Duodenal mucosa (tissue), 2 donors: ENCODE measurements around the gene GABRB1.

Experiments used
- H3K27ac ChIP-seq: one replicate; pipeline ENCODE4 v1.7.0; 2013; ENCODE audit warnings: low read depth, low read length
- H3K27me3 ChIP-seq, 2 donors: one replicate each; pipeline ENCODE4 v1.7.0; 2013; ENCODE audit warnings: low read length in 2 of 2, control low read depth in 1 of 2; ENCODE audit not compliant: insufficient read depth in 2 of 2, control insufficient read depth in 1 of 2
- H3K36me3 ChIP-seq, 2 donors: one replicate each; pipeline ENCODE4 v1.7.0; 2013; ENCODE audit warnings: low read length in 2 of 2, control low read depth in 1 of 2; ENCODE audit not compliant: insufficient read depth in 2 of 2, control insufficient read depth in 1 of 2
- H3K4me1 ChIP-seq, 2 donors: one replicate each; pipeline ENCODE4 v1.7.0; 2013; ENCODE audit warnings: low read length in 2 of 2, control low read depth in 1 of 2; ENCODE audit not compliant: insufficient read depth in 2 of 2, control insufficient read depth in 1 of 2
- H3K4me3 ChIP-seq, 2 donors: one replicate each; pipeline ENCODE4 v1.7.0; 2013; ENCODE audit warnings: low read length in 2 of 2, low read depth in 1 of 2
- H3K9ac ChIP-seq, 2 donors: one replicate each; pipeline ENCODE4 v1.7.0; 2013; ENCODE audit warnings: low read length in 2 of 2, low read depth in 1 of 2
- H3K9me3 ChIP-seq, 2 donors: one replicate each; pipeline ENCODE4 v1.7.0; 2013; ENCODE audit warnings: low read length in 2 of 2, control low read depth in 1 of 2; ENCODE audit not compliant: control insufficient read depth in 1 of 2

GABRB1 gene

DNA sequence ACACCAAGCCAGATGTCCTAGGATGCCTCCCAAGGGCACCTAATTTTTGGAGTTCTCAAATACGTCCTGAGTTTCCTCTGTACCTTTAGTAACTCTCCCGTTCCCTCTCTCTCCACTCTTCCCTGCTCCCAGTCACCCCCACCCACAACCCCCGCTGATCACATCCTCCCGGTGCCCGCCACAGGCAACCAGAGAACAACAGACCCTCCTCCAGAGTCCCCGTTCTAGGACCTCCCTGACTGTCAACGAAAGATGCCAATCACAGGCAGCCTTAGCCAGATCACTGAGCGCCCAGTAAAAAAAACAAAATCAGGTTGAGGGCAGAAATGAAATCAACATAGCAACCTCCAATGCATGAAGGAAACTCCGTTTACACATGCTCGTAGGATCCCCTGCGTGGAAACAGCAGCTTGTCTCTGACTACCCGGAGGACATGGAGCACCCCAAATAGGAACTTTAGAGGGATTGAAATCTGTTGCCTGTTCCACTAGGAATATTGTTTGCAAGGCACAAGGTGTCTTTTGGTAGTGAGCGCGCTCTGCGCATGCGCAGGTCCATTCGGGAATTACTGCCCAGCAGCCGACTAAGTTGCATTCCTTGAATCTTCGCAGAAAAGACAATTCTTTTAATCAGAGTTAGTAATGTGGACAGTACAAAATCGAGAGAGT is at the start of gene GABRB1:
GABRB1 (plus strand) TSS at position 557 of the 668 bp plus-strand sequence.
- Histone ChIP-seq H3K9ac (peak within 1 kb of the TSS in 1 of 2 donors; percentile 36), H3K27me3 (peaks cover 0 to 17% of the 10 kb centered on the region in 2 donors), H3K4me1 (peaks cover 0 to 6% of the 10 kb centered on the region in 2 donors), H3K4me3 (peak within 1 kb of the TSS; percentile 57 to 69), H3K9me3 (no peaks in the 10 kb centered on the region), H3K36me3 (no peaks in the 10 kb centered on the region), H3K27ac (no peak within 1 kb of the TSS)

DNA sequence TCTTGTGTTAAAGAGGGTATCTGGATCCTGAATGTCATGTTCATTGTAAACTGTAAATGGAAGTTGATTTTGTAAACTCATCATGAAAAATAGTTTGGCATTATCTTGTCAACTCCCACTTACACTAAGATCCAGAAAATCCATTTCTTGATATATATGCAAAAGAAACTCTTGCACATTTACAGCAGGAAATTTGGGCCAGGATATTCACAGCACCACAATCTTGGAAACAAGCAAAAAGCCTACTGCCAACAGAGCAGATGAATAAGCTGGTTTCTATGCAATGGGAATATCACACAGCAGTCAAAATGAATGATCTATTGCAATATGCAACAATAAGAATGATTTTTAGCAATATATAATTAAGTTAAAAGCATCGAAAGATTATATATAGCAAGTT is 46.6 kb upstream of the GABRB1 start:
- no peak overlapping the region for H3K4me3 ChIP-seq
- no peak overlapping the region for H3K27ac ChIP-seq
- H3K4me1 ChIP-seq, result no peaks in the 10 kb centered on the region
- no peak overlapping the region for H3K9ac ChIP-seq
- H3K9me3 ChIP-seq, result no peaks in the 10 kb centered on the region
- no peaks in the 10 kb centered on the region for H3K36me3 ChIP-seq
- H3K27me3 ChIP-seq, result peaks cover 0 to 3% of the 10 kb centered on the region in 2 donors

DNA sequence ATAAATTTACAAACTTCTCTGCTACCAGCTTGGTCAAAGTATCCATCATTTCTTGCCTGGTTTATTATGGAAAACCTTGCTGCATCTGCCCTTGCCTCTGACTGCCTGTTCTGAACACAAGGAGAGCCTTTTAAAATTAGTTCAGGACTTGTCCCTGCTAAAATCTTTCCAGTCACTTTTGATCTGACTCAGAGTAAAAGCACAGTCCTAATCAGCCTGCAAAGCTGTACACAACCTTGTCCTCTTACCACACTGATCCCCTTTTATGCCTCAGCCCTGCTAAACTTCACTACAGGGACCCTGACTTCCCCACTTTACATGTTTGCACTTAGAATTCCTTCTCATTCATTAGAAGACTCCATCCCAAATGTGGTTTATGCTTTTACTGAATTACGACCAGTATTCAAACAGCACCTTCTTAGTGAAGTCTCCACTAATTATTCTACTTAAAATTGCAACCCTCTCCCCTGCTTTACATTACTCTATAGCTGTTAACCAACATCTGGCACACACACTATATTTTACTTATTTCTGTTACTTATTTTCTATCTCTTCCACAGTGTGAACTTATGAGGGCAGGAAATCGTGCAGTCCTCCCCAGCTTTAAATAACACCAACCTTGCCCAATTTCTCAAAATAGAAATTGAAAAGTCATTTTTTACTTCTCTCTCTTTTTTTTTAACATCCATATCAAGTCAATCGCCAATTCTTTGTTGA is 44.3 kb upstream of the GABRB1 start:
- Histone ChIP-seq H3K9me3 (no peaks in the 10 kb centered on the region), H3K36me3 (no peaks in the 10 kb centered on the region), H3K4me3 (no peak overlapping the region), H3K9ac (no peak overlapping the region), H3K27me3 (peaks cover under 1 to 7% of the 10 kb centered on the region in 2 donors), H3K4me1 (peaks cover 0 to under 1% of the 10 kb centered on the region in 2 donors), H3K27ac (no peak overlapping the region)

DNA sequence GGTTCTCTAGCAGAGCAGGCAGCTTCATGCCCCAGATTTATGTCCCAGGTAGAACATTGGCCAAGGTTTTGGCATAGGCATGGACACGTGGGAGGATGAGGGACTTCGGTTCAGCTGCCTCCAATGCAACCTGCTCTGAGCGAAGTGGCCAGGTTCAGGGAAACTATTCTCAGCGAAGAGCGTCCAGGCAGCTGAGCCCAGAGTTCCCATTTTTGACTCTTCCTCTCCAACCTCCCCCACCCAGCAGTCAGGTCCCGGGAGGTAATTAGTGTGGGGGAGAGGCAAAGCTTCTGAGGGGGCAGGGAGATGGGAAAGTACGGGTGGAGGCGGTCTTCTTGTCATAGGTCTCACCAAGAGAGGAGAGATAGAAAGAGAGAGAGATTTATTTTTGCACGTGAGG is 39.0 kb upstream of the GABRB1 start:
- Histone ChIP-seq H3K9ac (no peak overlapping the region), H3K4me1 (peaks cover 12 to 22% of the 10 kb centered on the region in 2 donors), H3K9me3 (no peaks in the 10 kb centered on the region), H3K27me3 (peaks cover 14 to 24% of the 10 kb centered on the region in 2 donors), H3K4me3 (peak overlapping the region in 1 of 2 donors; percentile 69), H3K27ac (no peak overlapping the region), H3K36me3 (no peaks in the 10 kb centered on the region)

- Histone ChIP-seq H3K27ac (no peak within 1 kb of the TSS), H3K36me3 (no peaks in the 10 kb centered on the region), H3K9ac (peak within 1 kb of the TSS in 1 of 2 donors; percentile 25), H3K4me3 (peak within 1 kb of the TSS; percentile 62 to 69), H3K9me3 (no peaks in the 10 kb centered on the region), H3K27me3 (peaks cover 14 to 24% of the 10 kb centered on the region in 2 donors), H3K4me1 (peaks cover 12 to 22% of the 10 kb centered on the region in 2 donors)
Observed at GRCh38 chr4:46993075-46994006, 38.0 kb upstream of the GABRB1 start, which contains the start of gene GABRA4. TSS of gene GABRA4 (minus strand) at chr4:46993581. CDS start at chr4:46993424, 157 bp downstream.

GRCh38 chr4:46994007-46994405 is 37.4 kb upstream of the GABRB1 start:
- Histone ChIP-seq H3K36me3 (no peaks in the 10 kb centered on the region), H3K9me3 (no peaks in the 10 kb centered on the region), H3K4me1 (peaks cover 12 to 22% of the 10 kb centered on the region in 2 donors), H3K9ac (peak overlapping the region in 1 of 2 donors; percentile 25), H3K4me3 (peak overlapping the region; percentile 62 to 69), H3K27ac (no peak overlapping the region), H3K27me3 (peaks cover 14 to 21% of the 10 kb centered on the region in 2 donors)

- H3K9ac ChIP-seq, result no peak overlapping the region
- H3K36me3 ChIP-seq, result no peaks in the 10 kb centered on the region
- H3K9me3 ChIP-seq, result no peaks in the 10 kb centered on the region
- peaks cover 0 to 3% of the 10 kb centered on the region in 2 donors for H3K27me3 ChIP-seq
- H3K4me3 ChIP-seq, result no peak overlapping the region
- H3K27ac ChIP-seq, result no peak overlapping the region
- H3K4me1 ChIP-seq, result no peaks in the 10 kb centered on the region
Observed at GRCh38 chr4:46999566-46999965, 31.8 kb upstream of the GABRB1 start.

GRCh38 chr4:47000406-47000805 is 31.0 kb upstream of the GABRB1 start:
- H3K27me3 ChIP-seq, result no peaks in the 10 kb centered on the region
- no peak overlapping the region for H3K4me3 ChIP-seq
- H3K27ac ChIP-seq, result no peak overlapping the region
- H3K4me1 ChIP-seq, result no peaks in the 10 kb centered on the region
- H3K9ac ChIP-seq, result no peak overlapping the region
- H3K36me3 ChIP-seq, result no peaks in the 10 kb centered on the region
- no peaks in the 10 kb centered on the region for H3K9me3 ChIP-seq

DNA sequence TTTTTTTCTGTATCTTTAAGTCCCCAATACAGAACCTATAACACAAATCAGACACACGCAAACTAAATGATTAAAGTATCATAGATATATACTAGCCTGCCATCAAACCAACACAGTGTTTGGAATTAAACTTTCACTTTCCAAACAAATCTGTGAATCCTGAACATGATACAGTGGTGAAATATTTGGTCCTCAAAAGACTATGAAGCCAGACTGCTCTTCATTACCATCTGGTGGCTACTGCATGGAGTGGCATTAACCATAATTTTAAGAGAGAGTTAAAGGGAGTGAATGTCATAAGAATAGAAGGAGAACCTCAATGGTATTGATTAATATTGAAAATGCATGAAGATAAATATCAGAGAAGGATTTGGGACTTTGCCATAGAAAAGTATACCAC is 28.8 kb upstream of the GABRB1 start:
- no peak overlapping the region for H3K27ac ChIP-seq
- H3K27me3 ChIP-seq, result no peaks in the 10 kb centered on the region
- H3K9me3 ChIP-seq, result no peaks in the 10 kb centered on the region
- no peak overlapping the region for H3K9ac ChIP-seq
- no peaks in the 10 kb centered on the region for H3K4me1 ChIP-seq
- H3K4me3 ChIP-seq, result no peak overlapping the region
- H3K36me3 ChIP-seq, result no peaks in the 10 kb centered on the region
